Measurements from ENCODE around the gene FLG2.

GRCh38 chr1:152356736-152357135, 3.1 kb downstream of the FLG2 start:
- TF ChIP-seq CTCF (IDR thresholded peaks at IDR 0.05) (no peak), POLR2A (IDR thresholded peaks at IDR 0.05) (no peak)
